Stimulated activated effector memory CD8-positive, alpha-beta T cell treated with anti-CD3 and anti-CD28 coated beads, Interleukin-12 subunit alpha, Interleukin-12 subunit beta, amount 100 ng/mL, for 72 hours (primary cell): ENCODE results near the gene POLR2C.

Experiments
- ATAC-seq: fragments of 150-1000 bp; cut with Tn5 transposase; 2 replicates; pipeline ENCODE4 v1.10.0; 2021
- DNase-seq, 2 donors: peaks; one replicate each; pipeline ENCODE4 v3.0.0; 2021 to 2022; ENCODE audit warnings: low spot score in 2 of 2
- H3K27ac Mint-ChIP-seq: one replicate; pipeline ENCODE4 v1.8.0; 2022; ENCODE audit warnings: mild to moderate bottlenecking, mixed read lengths
- H3K36me3 Mint-ChIP-seq: one replicate; pipeline ENCODE4 v1.8.0; 2022; ENCODE audit warnings: mild to moderate bottlenecking, mixed read lengths
- H3K4me1 Mint-ChIP-seq: one replicate; pipeline ENCODE4 v1.8.0; 2022; ENCODE audit warnings: mixed read lengths
- H3K4me3 Mint-ChIP-seq: one replicate; pipeline ENCODE4 v1.8.0; 2022; ENCODE audit warnings: mild to moderate bottlenecking, mixed read lengths
- H3K9me3 Mint-ChIP-seq: one replicate; pipeline ENCODE4 v1.8.0; 2022; ENCODE audit warnings: mixed read lengths

Gene POLR2C

DNA sequence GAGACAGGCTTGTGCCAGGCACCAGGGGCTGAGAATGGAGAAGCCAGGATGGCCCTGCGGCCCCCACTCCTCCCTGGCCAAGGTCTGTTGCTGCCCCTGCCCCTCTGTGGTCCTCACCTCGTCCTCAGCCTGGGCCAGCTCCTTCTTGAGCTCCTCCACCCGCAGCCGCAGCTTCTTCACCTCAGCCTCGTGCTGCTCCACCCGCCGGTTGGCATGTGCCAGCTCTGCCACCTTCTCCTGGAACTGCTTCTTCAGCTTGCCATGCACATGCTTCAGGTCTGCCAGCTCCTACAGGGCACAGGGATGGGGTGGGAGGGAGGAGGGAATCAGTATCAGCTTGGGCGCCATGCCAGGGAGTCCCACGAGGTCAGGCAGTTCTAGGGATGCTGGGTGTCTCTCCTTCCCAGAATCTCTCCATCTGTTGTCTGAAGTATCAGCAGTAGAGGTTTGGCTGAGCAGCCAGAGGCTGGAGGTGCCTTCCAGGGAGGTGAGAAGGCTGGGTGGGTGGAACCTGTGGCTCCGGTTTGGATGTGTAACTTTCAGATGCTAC is 53.8 kb downstream of the POLR2C start:
- H3K36me3 Mint-ChIP-seq: peaks cover 85% of the 10 kb centered on the region
- no peak overlapping the region for H3K4me3 Mint-ChIP-seq

GRCh38 chr16:57516773-57517172 is 54.3 kb downstream of the POLR2C start:
- peak overlapping the region; percentile 53 for H3K27ac Mint-ChIP-seq
- H3K36me3 Mint-ChIP-seq: peaks cover 86% of the 10 kb centered on the region
- DNase-seq (no peak), ATAC-seq (no peak)
- no peak overlapping the region for H3K4me3 Mint-ChIP-seq
- no peaks in the 10 kb centered on the region for H3K9me3 Mint-ChIP-seq
- peaks cover 19% of the 10 kb centered on the region for H3K4me1 Mint-ChIP-seq

More for the DNA sequence above, 53.8 kb downstream of the POLR2C start:
- DNase-seq (no peak), ATAC-seq (no peak)
- Mint-ChIP-seq H3K9me3 (no peaks in the 10 kb centered on the region), H3K4me1 (peaks cover 19% of the 10 kb centered on the region), H3K27ac (peak overlapping the region; percentile 53)

DNA sequence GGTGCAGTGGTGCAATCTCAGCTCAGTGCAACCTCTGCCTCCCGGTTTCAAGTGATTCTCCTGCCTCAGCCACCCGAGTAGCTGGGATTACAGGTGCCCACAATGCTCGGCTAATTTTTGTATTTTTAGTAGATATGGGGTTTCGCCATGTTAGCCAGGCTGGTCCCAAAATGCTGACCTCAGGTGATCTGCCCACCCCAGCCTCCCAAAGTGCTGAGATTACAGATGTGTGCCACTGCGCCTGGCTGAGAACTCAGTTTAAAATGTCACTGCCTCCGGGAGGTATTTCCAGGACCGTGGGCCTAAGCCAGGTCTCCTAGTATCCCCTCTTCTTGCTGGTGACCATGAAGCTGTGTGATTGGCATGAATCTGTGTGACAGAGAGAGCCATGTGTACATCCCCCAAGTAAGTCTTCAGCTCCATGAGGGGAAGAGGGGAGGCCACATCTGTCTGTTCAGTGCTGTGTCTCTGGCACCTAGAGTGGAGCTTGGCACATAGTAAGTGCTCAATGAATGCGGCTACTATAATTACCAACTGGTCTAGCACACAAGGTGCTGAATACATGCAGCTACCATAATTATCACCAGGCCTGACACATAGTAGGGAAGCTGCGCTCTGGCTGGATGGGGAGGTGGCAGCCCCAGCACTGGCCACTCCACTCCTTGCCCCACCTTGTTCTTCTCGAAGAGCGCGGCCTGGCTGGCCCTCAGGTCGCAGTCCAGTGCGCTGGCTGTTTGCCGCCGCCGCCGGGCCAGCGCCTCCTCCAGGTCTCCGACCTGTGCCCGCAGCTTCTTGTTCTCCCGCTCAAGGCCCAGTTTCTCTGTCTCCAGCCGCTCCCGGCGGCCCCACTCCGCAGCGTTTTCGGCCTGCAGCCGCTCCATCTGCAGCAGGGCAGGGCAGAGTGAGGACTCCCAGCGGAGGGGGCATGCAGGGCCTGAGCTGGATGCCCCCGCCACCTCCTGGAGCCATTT is 55.2 kb downstream of the POLR2C start:
- no peak overlapping the region for H3K27ac Mint-ChIP-seq
- DNase-seq (no peak), ATAC-seq (no peak)
- no peaks in the 10 kb centered on the region for H3K9me3 Mint-ChIP-seq
- no peak overlapping the region for H3K4me3 Mint-ChIP-seq
- H3K36me3 Mint-ChIP-seq: peaks cover 85% of the 10 kb centered on the region
- H3K4me1 Mint-ChIP-seq: peaks cover 23% of the 10 kb centered on the region

GRCh38 chr16:57518520-57518919 is 56.0 kb downstream of the POLR2C start:
- Mint-ChIP-seq H3K36me3 (peaks cover 84% of the 10 kb centered on the region), H3K4me3 (no peak overlapping the region), H3K4me1 (peaks cover 23% of the 10 kb centered on the region), H3K9me3 (no peaks in the 10 kb centered on the region), H3K27ac (peak overlapping the region; percentile 88)
- no peak for ATAC-seq
- no peak for DNase-seq

DNA sequence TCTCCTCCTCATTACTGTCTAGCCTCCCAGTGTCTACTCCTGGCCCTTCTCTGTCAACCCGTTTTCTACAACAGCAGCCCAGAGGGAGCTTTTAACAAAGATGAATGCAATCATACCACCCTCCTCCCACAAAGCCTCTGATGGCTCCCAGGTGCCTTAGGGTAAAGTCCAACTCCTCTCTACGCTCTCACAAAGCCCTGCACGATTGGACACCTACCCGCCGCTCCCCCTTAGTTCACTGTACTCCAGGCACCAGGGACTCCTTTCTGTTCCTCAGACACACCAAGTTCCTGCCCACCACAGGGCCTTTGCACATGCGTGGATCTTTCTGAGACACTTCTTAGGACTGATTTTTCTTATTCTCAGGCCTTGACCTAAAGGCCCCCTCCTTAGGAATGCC is 56.4 kb downstream of the POLR2C start:
- Mint-ChIP-seq H3K4me1 (peaks cover 23% of the 10 kb centered on the region), H3K4me3 (no peak overlapping the region), H3K9me3 (no peaks in the 10 kb centered on the region), H3K27ac (peak overlapping the region; percentile 88), H3K36me3 (peaks cover 80% of the 10 kb centered on the region)
- ATAC-seq (no peak), DNase-seq (no peak)

GRCh38 chr16:57519796-57520360 is 57.4 kb downstream of the POLR2C start:
- H3K4me3 Mint-ChIP-seq: no peak overlapping the region
- peak overlapping the region; percentile 55 for H3K27ac Mint-ChIP-seq
- ATAC-seq (peak; percentile 90), DNase-seq (peak; percentile 83 to 88)
- no peaks in the 10 kb centered on the region for H3K9me3 Mint-ChIP-seq
- peaks cover 23% of the 10 kb centered on the region for H3K4me1 Mint-ChIP-seq
- H3K36me3 Mint-ChIP-seq: peaks cover 76% of the 10 kb centered on the region
